ENCODE data around the gene CDH23.

The CDH23 gene

DNA sequence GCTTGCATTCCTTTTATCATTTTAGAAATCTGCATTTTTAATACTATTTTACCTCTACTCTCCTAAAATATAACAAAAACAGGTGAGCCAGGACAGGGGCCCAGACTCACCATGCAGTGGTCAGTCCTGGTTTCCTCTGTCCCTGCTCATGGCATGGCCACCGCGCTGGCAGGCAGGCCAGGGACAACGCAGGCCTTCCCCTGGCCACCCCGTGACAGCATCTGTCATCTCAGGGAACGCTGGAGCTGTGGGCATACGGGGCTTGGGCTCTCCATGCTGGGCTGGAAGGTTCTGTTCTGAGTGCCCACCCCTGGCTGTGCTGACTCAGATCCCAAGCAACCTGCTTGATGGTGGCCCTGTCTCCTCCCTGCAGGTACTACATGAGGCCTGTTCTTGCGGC is 35.1 kb upstream of the CDH23 start:
- H3K27ac ChIP-seq: no peak overlapping the region
- TF ChIP-seq, protein P1, sequence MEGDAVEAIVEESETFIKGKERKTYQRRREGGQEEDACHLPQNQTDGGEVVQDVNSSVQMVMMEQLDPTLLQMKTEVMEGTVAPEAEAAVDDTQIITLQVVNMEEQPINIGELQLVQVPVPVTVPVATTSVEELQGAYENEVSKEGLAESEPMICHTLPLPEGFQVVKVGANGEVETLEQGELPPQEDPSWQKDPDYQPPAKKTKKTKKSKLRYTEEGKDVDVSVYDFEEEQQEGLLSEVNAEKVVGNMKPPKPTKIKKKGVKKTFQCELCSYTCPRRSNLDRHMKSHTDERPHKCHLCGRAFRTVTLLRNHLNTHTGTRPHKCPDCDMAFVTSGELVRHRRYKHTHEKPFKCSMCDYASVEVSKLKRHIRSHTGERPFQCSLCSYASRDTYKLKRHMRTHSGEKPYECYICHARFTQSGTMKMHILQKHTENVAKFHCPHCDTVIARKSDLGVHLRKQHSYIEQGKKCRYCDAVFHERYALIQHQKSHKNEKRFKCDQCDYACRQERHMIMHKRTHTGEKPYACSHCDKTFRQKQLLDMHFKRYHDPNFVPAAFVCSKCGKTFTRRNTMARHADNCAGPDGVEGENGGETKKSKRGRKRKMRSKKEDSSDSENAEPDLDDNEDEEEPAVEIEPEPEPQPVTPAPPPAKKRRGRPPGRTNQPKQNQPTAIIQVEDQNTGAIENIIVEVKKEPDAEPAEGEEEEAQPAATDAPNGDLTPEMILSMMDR (conservative IDR thresholded peaks at IDR 0.05): no peak

DNA sequence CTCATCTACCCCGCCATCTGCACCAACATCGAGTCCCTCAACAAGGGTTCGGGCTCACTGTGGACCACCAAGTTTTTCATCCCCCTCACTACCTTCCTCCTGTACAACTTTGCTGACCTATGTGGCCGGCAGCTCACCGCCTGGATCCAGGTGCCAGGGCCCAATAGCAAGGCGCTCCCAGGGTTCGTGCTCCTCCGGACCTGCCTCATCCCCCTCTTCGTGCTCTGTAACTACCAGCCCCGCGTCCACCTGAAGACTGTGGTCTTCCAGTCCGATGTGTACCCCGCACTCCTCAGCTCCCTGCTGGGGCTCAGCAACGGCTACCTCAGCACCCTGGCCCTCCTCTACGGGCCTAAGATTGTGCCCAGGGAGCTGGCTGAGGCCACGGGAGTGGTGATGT is 34.6 kb upstream of the CDH23 start:
- no peak overlapping the region for H3K27ac ChIP-seq
- TF ChIP-seq, protein P1 (conservative IDR thresholded peaks at IDR 0.05): no peak

DNA sequence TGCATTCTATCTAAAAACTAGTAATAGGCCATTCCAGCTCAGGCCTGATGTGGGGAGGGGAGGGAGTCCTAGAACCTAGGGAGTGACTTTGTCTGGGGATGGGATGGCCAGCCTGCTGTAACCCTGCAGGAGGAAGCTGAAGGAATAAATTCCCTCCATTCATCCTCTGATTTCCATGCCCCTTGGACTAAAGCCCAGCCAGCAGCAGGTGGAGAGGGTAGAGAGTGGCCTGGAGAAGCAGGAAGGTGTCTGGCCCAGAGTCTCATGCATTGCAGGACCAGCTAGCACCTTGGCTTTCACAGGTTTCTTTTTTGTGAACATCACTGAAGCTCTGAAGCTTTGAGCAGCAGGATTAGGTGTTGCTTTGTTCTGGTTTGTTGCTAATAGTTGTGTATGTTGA is 32.8 kb upstream of the CDH23 start:
- H3K27ac ChIP-seq: no peak overlapping the region
- TF ChIP-seq, protein P1 (conservative IDR thresholded peaks at IDR 0.05): no peak

DNA sequence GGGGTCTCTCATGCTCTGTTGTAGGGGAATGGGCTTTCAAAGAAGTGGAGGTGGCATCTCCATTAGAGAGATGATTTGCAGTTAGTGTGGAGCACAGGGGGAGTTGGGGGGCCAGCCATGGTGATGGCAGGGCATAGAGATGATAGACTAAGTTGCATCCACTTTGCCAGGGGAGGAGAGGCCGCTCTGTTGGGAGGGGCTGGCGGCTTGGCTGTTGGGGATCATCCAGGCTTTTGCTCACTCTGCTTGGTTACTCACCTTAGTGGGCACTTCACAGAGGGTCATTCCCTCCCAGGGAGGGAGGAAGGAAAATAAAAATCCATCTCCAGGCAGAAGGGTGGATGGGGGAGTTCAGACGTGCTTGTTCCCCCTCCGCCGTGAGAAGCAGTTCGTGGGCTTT is 31.4 kb upstream of the CDH23 start:
- no peak overlapping the region for H3K27ac ChIP-seq
- TF ChIP-seq, protein P1 (conservative IDR thresholded peaks at IDR 0.05): no peak

DNA sequence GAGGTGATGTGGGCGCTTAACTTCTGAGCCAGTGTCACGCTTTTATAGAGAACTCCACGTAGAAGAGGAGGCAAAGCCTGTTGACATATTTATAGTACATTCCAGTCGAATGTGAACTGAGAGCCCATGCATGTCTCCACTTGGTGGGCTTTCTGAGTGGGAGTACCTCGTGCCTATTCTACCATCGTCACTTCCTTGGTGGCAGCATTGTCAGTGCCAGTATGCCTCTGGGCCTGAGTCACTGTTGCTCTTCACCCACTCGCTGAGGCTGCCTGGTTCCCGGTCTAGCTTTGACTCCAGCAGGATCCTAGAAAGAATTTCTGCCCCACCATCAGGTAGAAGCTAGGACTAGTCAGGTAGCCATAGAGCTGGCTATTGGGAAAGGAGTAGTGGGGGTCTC is 30.0 kb upstream of the CDH23 start:
- TF ChIP-seq, protein P1 (conservative IDR thresholded peaks at IDR 0.05): no peak
- H3K27ac ChIP-seq: no peak overlapping the region

DNA sequence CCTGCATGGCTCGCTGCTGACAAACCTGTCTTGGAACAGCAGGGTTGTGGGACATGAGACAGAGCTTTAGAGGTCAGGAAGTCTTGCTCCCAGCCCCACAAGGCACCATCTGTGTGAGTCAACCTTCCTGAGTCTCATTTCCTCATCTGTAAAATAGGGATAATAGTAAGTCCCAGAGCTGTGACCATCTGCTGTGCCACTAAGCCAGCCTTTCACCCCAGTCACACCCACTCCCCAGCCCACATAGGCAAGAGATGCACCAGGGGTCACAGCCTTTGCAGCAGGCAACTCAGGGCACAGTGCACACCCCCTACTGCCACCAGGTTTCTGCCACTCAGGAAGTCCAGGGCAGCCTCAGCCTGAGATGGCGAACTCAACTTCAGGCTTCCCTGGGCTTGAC is 29.4 kb upstream of the CDH23 start:
- TF ChIP-seq, protein P1 (conservative IDR thresholded peaks at IDR 0.05): no peak
- H3K27ac ChIP-seq: no peak overlapping the region

DNA sequence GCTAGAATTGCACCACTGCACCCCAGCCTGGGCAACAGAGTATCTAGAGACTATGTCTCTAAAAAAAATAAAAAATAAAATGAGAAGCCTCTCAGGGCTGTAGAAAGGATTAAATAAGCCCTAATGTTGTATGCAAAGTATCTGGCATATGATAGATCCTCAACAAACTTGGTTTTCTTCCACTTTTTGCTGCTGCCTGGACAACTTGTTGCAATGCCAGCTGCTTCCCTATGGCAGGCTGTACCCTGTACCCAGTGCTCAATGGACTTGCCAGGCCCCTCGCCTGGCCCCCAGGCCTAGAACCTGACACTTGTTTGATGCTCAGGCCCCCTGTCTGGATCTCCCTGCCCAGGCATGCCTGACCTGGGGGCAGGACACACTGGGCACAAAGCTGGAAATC is 28.5 kb upstream of the CDH23 start:
- H3K27ac ChIP-seq: no peak overlapping the region
- TF ChIP-seq, protein P1 (conservative IDR thresholded peaks at IDR 0.05): no peak

DNA sequence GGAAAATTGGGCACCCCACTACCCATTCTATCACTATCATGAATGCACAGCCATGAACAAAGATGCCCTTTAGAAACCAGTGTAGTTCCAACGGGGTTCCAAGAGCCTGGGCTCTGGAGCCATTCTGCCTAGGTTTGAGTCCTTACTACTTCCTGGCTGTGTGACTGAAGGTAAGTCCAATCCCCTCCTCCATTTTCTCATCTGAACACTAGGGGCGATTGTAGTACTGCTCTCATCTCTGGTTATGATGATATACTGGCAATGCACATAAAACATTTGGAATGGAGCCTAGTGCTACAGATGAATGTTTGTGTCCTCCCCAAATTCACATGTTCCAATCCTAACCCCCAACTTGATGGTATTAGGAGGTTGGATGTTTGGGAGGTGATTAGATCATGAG is 28.1 kb upstream of the CDH23 start:
- TF ChIP-seq, protein P1 (conservative IDR thresholded peaks at IDR 0.05): 0 out of 2 replicates have a peak, but pooled peaks have one; percentile 8
- H3K27ac ChIP-seq: no peak overlapping the region

All from VCaP (cell line).